ENCODE measurements around the gene PPP2R5A.
"Not testable (repeated sequence)": the region's sequence is repeated elsewhere in the genome, so short reads cannot be mapped to it uniquely, and the experiment has no call there.

PPP2R5A gene

GRCh38 chr1:212297338-212297737, 12.1 kb downstream of the PPP2R5A start:
- no peak for DNase-seq (ENCODE audit: low spot score)

- DNase-seq (ENCODE audit: low spot score), result no peak
Observed at GRCh38 chr1:212301580-212301979, 16.4 kb downstream of the PPP2R5A start.

GRCh38 chr1:212302745-212303383, 17.7 kb downstream of the PPP2R5A start:
- DNase-seq (ENCODE audit: low spot score), result no peak

- DNase-seq (ENCODE audit: low spot score), result no peak
Observed at GRCh38 chr1:212305342-212305741, 20.1 kb downstream of the PPP2R5A start.

GRCh38 chr1:212305984-212306452, 20.8 kb downstream of the PPP2R5A start:
- not testable (repeated sequence) for DNase-seq (ENCODE audit: low spot score)

- DNase-seq (ENCODE audit: low spot score), result no peak
Observed at GRCh38 chr1:212309967-212310366, 24.8 kb downstream of the PPP2R5A start.

GRCh38 chr1:212310383-212310782, 25.2 kb downstream of the PPP2R5A start:
- DNase-seq (ENCODE audit: low spot score), result no peak

GRCh38 chr1:212311836-212312497, 26.8 kb downstream of the PPP2R5A start:
- no peak for DNase-seq (ENCODE audit: low spot score)

- no peak for DNase-seq (ENCODE audit: low spot score)
Observed at GRCh38 chr1:212313616-212314015, 28.4 kb downstream of the PPP2R5A start.

GRCh38 chr1:212315184-212315583, 30.0 kb downstream of the PPP2R5A start:
- DNase-seq (ENCODE audit: low spot score), result no peak

GRCh38 chr1:212315907-212316306, 30.7 kb downstream of the PPP2R5A start:
- peak; percentile 39 for DNase-seq (ENCODE audit: low spot score)

GRCh38 chr1:212317916-212318315, 32.7 kb downstream of the PPP2R5A start:
- DNase-seq (ENCODE audit: low spot score), result no peak

GRCh38 chr1:212321031-212321430, 35.8 kb downstream of the PPP2R5A start:
- not testable (repeated sequence) for DNase-seq (ENCODE audit: low spot score)

- no peak for DNase-seq (ENCODE audit: low spot score)
Observed at GRCh38 chr1:212323066-212323465, 37.9 kb downstream of the PPP2R5A start.

GRCh38 chr1:212326541-212326940, 41.3 kb downstream of the PPP2R5A start:
- no peak for DNase-seq (ENCODE audit: low spot score)

GRCh38 chr1:212328248-212328647, 43.0 kb downstream of the PPP2R5A start:
- no peak for DNase-seq (ENCODE audit: low spot score)

GRCh38 chr1:212329105-212329504, 43.9 kb downstream of the PPP2R5A start:
- no peak for DNase-seq (ENCODE audit: low spot score)

GRCh38 chr1:212341090-212341489, 55.9 kb downstream of the PPP2R5A start:
- no peak for DNase-seq (ENCODE audit: low spot score)

- no peak for DNase-seq (ENCODE audit: low spot score)
Observed at GRCh38 chr1:212344905-212345304, 59.7 kb downstream of the PPP2R5A start.

- DNase-seq (ENCODE audit: low spot score), result no peak
Observed at GRCh38 chr1:212346601-212347000, 61.4 kb downstream of the PPP2R5A start.

GRCh38 chr1:212351588-212352362, 66.6 kb downstream of the PPP2R5A start:
- DNase-seq (ENCODE audit: low spot score), result peak; percentile 79

GRCh38 chr1:212353181-212353580, 68.0 kb downstream of the PPP2R5A start:
- DNase-seq (ENCODE audit: low spot score), result peak; percentile 43

- no peak for DNase-seq (ENCODE audit: low spot score)
Observed at GRCh38 chr1:212354464-212354863, 69.3 kb downstream of the PPP2R5A start.
